Natural killer cell (primary cell): Measurements from ENCODE around the gene PDE4DIP. TPM values are rescaled to one million over a fixed set of nuclear protein-coding genes. Genes with fewer than 3 reads are reported as not detected.
A peak's percentile ranks its signal among the peaks of the same experiment; 100 is the strongest.
"Not testable (repeated sequence)": the region's sequence is repeated elsewhere in the genome, so short reads cannot be mapped to it uniquely, and the experiment has no call there.

Experiments used
- ATAC-seq, 3 donors: fragments of 150-1000 bp in 2 of 3; fragments of 200-7000 bp in 1 of 3; cut with Tn5 transposase; 1 replicate in 1 of 3; 2 replicates in 2 of 3; pipeline ENCODE4 v1.10.0; 2021; ENCODE audit warnings: mild to moderate bottlenecking in 2 of 3, moderate library complexity in 2 of 3
- DNase-seq, 2 donors: peaks; one replicate each; pipeline versions ENCODE4 v3.0.0 to v3.0.0-alpha.2; 2013 to 2021; ENCODE audit warnings: mixed read lengths in 1 of 2
- H3K27ac ChIP-seq: one replicate; pipeline ENCODE4 v1.5.1; 2013; ENCODE audit warnings: mild to moderate bottlenecking, low read length
- H3K27me3 ChIP-seq: one replicate; pipeline ENCODE4 v1.6.1; 2013; ENCODE audit warnings: low read length; ENCODE audit not compliant: control insufficient read depth, insufficient read depth
- H3K36me3 ChIP-seq: one replicate; pipeline ENCODE4 v1.6.1; 2013; ENCODE audit warnings: low read length; ENCODE audit not compliant: control insufficient read depth, insufficient read depth
- H3K4me1 ChIP-seq: one replicate; pipeline ENCODE4 v1.6.1; 2013; ENCODE audit warnings: low read length; ENCODE audit not compliant: control insufficient read depth, insufficient read depth
- H3K4me3 ChIP-seq: one replicate; pipeline ENCODE4 v1.5.1; 2013; ENCODE audit warnings: low read length
- H3K9me3 ChIP-seq: one replicate; pipeline ENCODE4 v1.6.1; 2013; ENCODE audit warnings: low read length; ENCODE audit not compliant: control insufficient read depth, insufficient read depth
- H3K27ac Mint-ChIP-seq, 2 donors: one replicate each; pipeline ENCODE4 v1.8.0; 2022; ENCODE audit warnings: mild to moderate bottlenecking in 2 of 2, mixed read lengths in 2 of 2, moderate library complexity in 1 of 2
- H3K27me3 Mint-ChIP-seq, 2 donors: one replicate each; pipeline ENCODE4 v1.8.0; 2022; ENCODE audit warnings: low read depth in 2 of 2, mixed read lengths in 2 of 2
- H3K36me3 Mint-ChIP-seq: one replicate; pipeline ENCODE4 v1.8.0; 2022; ENCODE audit warnings: mixed read lengths
- H3K4me1 Mint-ChIP-seq, 2 donors: one replicate each; pipeline ENCODE4 v1.8.0; 2022; ENCODE audit warnings: mixed read lengths in 2 of 2
- H3K4me3 Mint-ChIP-seq: one replicate; pipeline ENCODE4 v1.8.0; 2022; ENCODE audit warnings: mild to moderate bottlenecking, moderate library complexity, mixed read lengths
- H3K9me3 Mint-ChIP-seq, 2 donors: one replicate each; pipeline ENCODE4 v1.8.0; 2022; ENCODE audit warnings: mixed read lengths in 2 of 2
- WGBS: methylation state at CpG from one replicate; pipeline ENCODE4 v1.1.7; 2013; ENCODE audit warnings: missing lambda C conversion rate; ENCODE audit not compliant: insufficient coverage; 5-methylcytosine and 5-hydroxymethylcytosine counted together
- intact Hi-C: fragments of 100-400 bp; cut with micrococcal nuclease; formaldehyde crosslinking; loops from one replicate; pipeline ENCODE4 v1.14.2; 2022
- total RNA-seq, 4 donors: library from RNA; stranded (reverse); fragments of 120-200 nt in 1 of 4; gene quantifications; one replicate each; pipeline versions ENCODE4 v1.2.3 to v1.2.4, GENCODE V29; 2013 to 2022

The PDE4DIP gene
- total RNA-seq, 3 donors from 2014 or later (not counting 1 experiment from before 2014, with no cell fraction given) = 13.1 to 23.4 (median 17.5) TPM

DNA sequence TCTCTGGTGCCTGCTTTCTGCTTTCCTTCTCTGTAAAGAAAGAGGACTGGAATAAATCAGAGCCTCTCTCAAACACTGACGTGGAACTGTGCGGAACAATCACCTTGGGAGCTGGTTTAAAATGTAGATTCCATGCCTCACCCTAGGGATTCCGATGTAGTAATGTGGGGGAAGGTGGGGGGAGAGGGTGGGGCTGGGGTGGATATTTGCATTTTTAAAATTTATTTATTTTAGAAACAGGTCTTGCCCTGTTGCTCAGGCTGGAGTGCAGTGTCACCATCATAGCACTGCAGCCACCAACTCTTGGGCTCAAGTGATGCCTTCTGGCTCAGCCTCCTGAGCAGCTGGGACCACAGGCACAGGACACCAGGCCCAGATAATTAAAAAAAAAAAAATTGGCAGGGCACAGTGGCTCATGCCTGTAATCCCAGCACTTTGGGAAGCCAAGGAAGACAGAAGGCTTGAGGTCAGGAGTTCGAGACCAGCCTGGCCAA lies 45.9 kb downstream of the PDE4DIP start:
- H3K9me3 Mint-ChIP-seq, H3K27ac ChIP-seq, H3K36me3 ChIP-seq, DNase-seq, H3K27me3 ChIP-seq, H3K4me3 ChIP-seq, ATAC-seq, H3K4me3 Mint-ChIP-seq, H3K4me1 ChIP-seq, intact Hi-C loops, H3K27me3 Mint-ChIP-seq, H3K27ac Mint-ChIP-seq, H3K9me3 ChIP-seq, H3K36me3 Mint-ChIP-seq, H3K4me1 Mint-ChIP-seq: not testable (repeated sequence)
- no CpG with 5 or more reads among the region's 4 CpGs for WGBS

GRCh38 chr1:148894360-148895352 lies 50.4 kb downstream of the PDE4DIP start:
- H3K36me3 Mint-ChIP-seq, H3K27me3 ChIP-seq, H3K27me3 Mint-ChIP-seq, H3K4me1 Mint-ChIP-seq, H3K27ac Mint-ChIP-seq, H3K4me3 ChIP-seq, intact Hi-C loops, H3K36me3 ChIP-seq, H3K4me1 ChIP-seq, H3K9me3 ChIP-seq, H3K4me3 Mint-ChIP-seq, H3K27ac ChIP-seq, DNase-seq, H3K9me3 Mint-ChIP-seq: not testable (repeated sequence)
- WGBS = no CpG with 5 or more reads among the region's 5 CpGs
- peak in 1 of 3 donors; percentile 27 for ATAC-seq

GRCh38 chr1:148900026-148900425 lies 55.8 kb downstream of the PDE4DIP start:
- H3K27me3 ChIP-seq, intact Hi-C loops, H3K9me3 Mint-ChIP-seq, H3K4me1 Mint-ChIP-seq, H3K36me3 Mint-ChIP-seq, H3K9me3 ChIP-seq, H3K27ac Mint-ChIP-seq, H3K4me1 ChIP-seq, H3K27me3 Mint-ChIP-seq, DNase-seq, H3K4me3 Mint-ChIP-seq, H3K27ac ChIP-seq, H3K4me3 ChIP-seq, H3K36me3 ChIP-seq: not testable (repeated sequence)
- peak in 2 of 3 donors; percentile 41 to 57 for ATAC-seq
- no CpG with 5 or more reads among the region's 5 CpGs for WGBS

DNA sequence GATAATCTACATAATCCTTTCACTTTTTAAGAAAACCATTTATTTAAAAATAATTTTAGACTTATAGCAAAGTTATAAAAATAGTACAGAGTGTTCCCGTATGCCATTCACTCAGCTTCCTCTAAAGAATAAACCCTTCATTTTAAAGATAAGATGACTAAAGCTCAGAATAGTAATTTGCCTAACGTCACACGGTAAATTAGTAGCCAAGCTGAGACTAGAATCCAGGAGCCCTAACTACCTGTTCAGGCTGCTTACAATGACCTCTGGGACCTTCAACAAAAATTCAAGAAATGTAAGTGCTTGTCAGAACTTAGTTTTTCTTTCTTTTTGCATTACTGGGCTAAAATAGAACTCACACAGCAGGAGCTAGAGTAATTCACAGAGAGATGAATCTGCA lies 56.5 kb downstream of the PDE4DIP start:
- WGBS = no CpG with 5 or more reads among the region's 3 CpGs
- H3K27ac ChIP-seq, H3K4me1 ChIP-seq, H3K36me3 ChIP-seq, H3K9me3 Mint-ChIP-seq, H3K27me3 ChIP-seq, H3K36me3 Mint-ChIP-seq, H3K4me1 Mint-ChIP-seq, H3K4me3 Mint-ChIP-seq, H3K9me3 ChIP-seq, DNase-seq, H3K4me3 ChIP-seq, H3K27ac Mint-ChIP-seq, intact Hi-C loops, ATAC-seq, H3K27me3 Mint-ChIP-seq: not testable (repeated sequence)

GRCh38 chr1:148901150-148901952 lies 57.1 kb downstream of the PDE4DIP start:
- not testable (repeated sequence) for H3K4me3 ChIP-seq, H3K27ac Mint-ChIP-seq

DNA sequence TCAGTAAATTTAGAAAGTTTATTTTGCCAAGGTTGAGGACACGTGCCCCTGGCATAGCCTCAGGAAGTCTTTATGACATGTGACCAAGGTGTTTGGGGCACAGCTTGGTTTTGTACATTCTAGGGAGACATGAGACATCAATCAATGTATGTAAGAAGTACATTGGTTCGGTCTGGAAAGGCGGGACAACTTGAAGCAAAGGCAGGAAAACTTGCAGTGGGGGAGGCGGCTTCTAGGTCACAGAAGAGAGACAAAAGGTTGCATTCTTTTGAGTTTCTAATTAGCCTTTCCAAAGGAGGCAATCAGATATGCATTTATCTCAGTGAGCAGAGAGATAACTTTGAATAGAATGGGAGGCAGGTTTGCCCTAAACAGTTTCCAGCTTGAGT lies 57.7 kb downstream of the PDE4DIP start:
- H3K4me3 Mint-ChIP-seq, ATAC-seq, H3K4me1 ChIP-seq, H3K36me3 ChIP-seq, H3K4me1 Mint-ChIP-seq, H3K36me3 Mint-ChIP-seq, H3K27ac Mint-ChIP-seq, H3K27me3 ChIP-seq, H3K4me3 ChIP-seq, H3K9me3 Mint-ChIP-seq, intact Hi-C loops, H3K9me3 ChIP-seq, H3K27ac ChIP-seq, DNase-seq, H3K27me3 Mint-ChIP-seq: not testable (repeated sequence)
- WGBS = no CpG with 5 or more reads among the region's 4 CpGs

More at GRCh38 chr1:148901150-148901952, 57.1 kb downstream of the PDE4DIP start:
- intact Hi-C loops, DNase-seq, H3K4me1 Mint-ChIP-seq, H3K9me3 Mint-ChIP-seq, H3K27me3 Mint-ChIP-seq, H3K27ac ChIP-seq, H3K36me3 Mint-ChIP-seq, H3K27me3 ChIP-seq, H3K4me3 Mint-ChIP-seq, H3K4me1 ChIP-seq, H3K36me3 ChIP-seq, H3K9me3 ChIP-seq: not testable (repeated sequence)
- WGBS = 22% methylated on average over 1 of the region's 9 CpGs
- peak in 1 of 3 donors; percentile 37 for ATAC-seq

GRCh38 chr1:148909219-148909826 lies 65.1 kb downstream of the PDE4DIP start:
- H3K9me3 Mint-ChIP-seq, H3K4me1 ChIP-seq, H3K36me3 ChIP-seq, H3K4me1 Mint-ChIP-seq, H3K27me3 Mint-ChIP-seq, H3K27ac ChIP-seq, H3K27me3 ChIP-seq, H3K27ac Mint-ChIP-seq, intact Hi-C loops, H3K4me3 ChIP-seq, ATAC-seq, H3K36me3 Mint-ChIP-seq, H3K4me3 Mint-ChIP-seq, DNase-seq, H3K9me3 ChIP-seq: not testable (repeated sequence)
- no CpG with 5 or more reads among the region's 4 CpGs for WGBS
